A549 (cell line): ENCODE measurements around the gene ACBD3. TPM values are rescaled to one million over a fixed set of nuclear protein-coding genes. Genes with fewer than 3 reads are reported as not detected.
A peak's percentile ranks its signal among the peaks of the same experiment; 100 is the strongest.

Experiments
- ATAC-seq, 2 experiments: fragments of 200-7000 bp in 1 of 2; fragments of >200 bp in 1 of 2; cut with Nextera tagmentation in 1 of 2; cut with Tn5 transposase in 1 of 2; 3 replicates each; pipeline versions ENCODE4 v1.8.0 to v1.9.1; 2018 to 2020; ENCODE audit warnings: mild to moderate bottlenecking in 1 of 2, moderate library complexity in 1 of 2
- CTCF ChIA-PET: fragments of 300-600 bp; sonication (Branson Sonifier 250); formaldehyde crosslinking; extraction: SDS; loops from one replicate; lab custom pipeline; 2021; ENCODE audit warnings: antibody characterized with exemption, inconsistent platforms; lab: Yijun Ruan, JAX
- POLR2A ChIA-PET: fragments of 350-600 bp; formaldehyde crosslinking; extraction: SDS; loops from one replicate; lab custom pipeline; 2021; ENCODE audit warnings: antibody characterized with exemption, inconsistent platforms; lab: Yijun Ruan, JAX
- DNase-seq, 2 experiments: peaks; one replicate each; pipeline versions ENCODE4 v3.0.0 to v3.0.0-alpha.2; 2011 to 2016; ENCODE audit warnings: low read depth in 1 of 2, low spot score in 1 of 2
- FAIRE-seq: peaks from 2 replicates; lab custom pipeline; 2011; peaks lifted over from hg19 to GRCh38; lab: Jason Lieb, UNC
- H3K27ac ChIP-seq, 2 experiments: fragments of >200 bp; sonication (Bioruptor Twin); formaldehyde crosslinking; 3 replicates each; pipeline ENCODE4 v1.5.1; 2016 to 2017
- H3K4me1 ChIP-seq: fragments of >200 bp; sonication (Bioruptor Twin); formaldehyde crosslinking; 3 replicates; pipeline ENCODE4 v1.6.1; 2016
- H3K4me2 ChIP-seq: fragments of >200 bp; sonication (Bioruptor Twin); formaldehyde crosslinking; 3 replicates; pipeline ENCODE4 v1.6.1; 2016
- H3K4me3 ChIP-seq: fragments of >200 bp; sonication (Bioruptor Twin); formaldehyde crosslinking; 3 replicates; pipeline ENCODE4 v1.5.1; 2016
- H3K9me3 ChIP-seq: fragments of >200 bp; sonication (Bioruptor Twin); formaldehyde crosslinking; 3 replicates; pipeline ENCODE4 v1.6.1; 2016
- CBX8 ChIP-seq: fragments of 200-600 bp; sonication (generic); IDR thresholded peaks from 2 replicates; pipeline ENCODE4 v1.6.1; 2016
- CHD4 ChIP-seq: fragments of 200-600 bp; sonication (generic); IDR thresholded peaks from 2 replicates; pipeline ENCODE4 v1.6.1; 2016; ENCODE audit warnings: antibody characterized with exemption, mild to moderate bottlenecking, borderline replicate concordance
- E2F6 ChIP-seq: IDR thresholded peaks from 2 replicates; pipeline ENCODE4 v1.6.1; 2012; ENCODE audit warnings: low read depth, borderline replicate concordance
- EHF ChIP-seq: fragments of 250-450 bp; sonication (Bioruptor Pico); IDR thresholded peaks from 2 replicates; pipeline ENCODE4 v1.5.0; 2020; ENCODE audit warnings: mild to moderate bottlenecking
- FOXS1 ChIP-seq: fragments of 250-450 bp; sonication (Bioruptor Pico); IDR thresholded peaks from 2 replicates; pipeline ENCODE4 v1.5.0; 2020; ENCODE audit warnings: mild to moderate bottlenecking, moderate library complexity
- HMGXB4 ChIP-seq: fragments of 250-450 bp; sonication (Bioruptor Pico); IDR thresholded peaks from 2 replicates; pipeline ENCODE4 v1.5.0; 2021; ENCODE audit warnings: mild to moderate bottlenecking, moderate library complexity, borderline replicate concordance
- HOXA7 ChIP-seq: fragments of 250-450 bp; sonication (Bioruptor Pico); IDR thresholded peaks from 2 replicates; pipeline ENCODE4 v1.5.0; 2020; ENCODE audit warnings: mild to moderate bottlenecking, moderate library complexity
- JUN ChIP-seq, 2 experiments: fragments of >200 bp; sonication (Bioruptor Twin); formaldehyde crosslinking; IDR thresholded peaks; 2 replicates in 1 of 2; 3 replicates in 1 of 2; pipeline ENCODE4 v1.6.1; 2016 to 2017
- KDM5A ChIP-seq: fragments of 200-600 bp; sonication (generic); IDR thresholded peaks from 2 replicates; pipeline ENCODE4 v1.6.1; 2016; ENCODE audit warnings: antibody characterized with exemption, mild to moderate bottlenecking
- MAX ChIP-seq: IDR thresholded peaks from 2 replicates; pipeline ENCODE4 v1.6.1; 2012
- MAZ ChIP-seq: fragments of 150-350 bp; IDR thresholded peaks from 2 replicates; pipeline ENCODE4 v1.6.1; 2014; ENCODE audit warnings: antibody characterized with exemption, low read depth, low read length, borderline replicate concordance
- MYC ChIP-seq: IDR thresholded peaks from 2 replicates; pipeline ENCODE4 v1.6.1; 2012; ENCODE audit warnings: mild to moderate bottlenecking, inconsistent platforms, low read length, improper control_type of control experiment, borderline replicate concordance
- PHF8 ChIP-seq: fragments of 200-600 bp; sonication (generic); IDR thresholded peaks from 2 replicates; pipeline ENCODE4 v1.6.1; 2016; ENCODE audit warnings: low read depth, mild to moderate bottlenecking, antibody characterized with exemption, moderate library complexity, borderline replicate concordance
- REST ChIP-seq: fragments of 200-600 bp; sonication (generic); IDR thresholded peaks from 2 replicates; pipeline ENCODE4 v1.6.1; 2016; ENCODE audit warnings: antibody characterized with exemption, mild to moderate bottlenecking, moderate library complexity
- ZC3H11A ChIP-seq: fragments of 450-650 bp; IDR thresholded peaks from 2 replicates; pipeline ENCODE4 v1.6.1; 2014; ENCODE audit warnings: antibody characterized with exemption, mild to moderate bottlenecking
- WGBS: methylation state at CpG from one replicate; pipeline ENCODE4 v1.1.6; 2017; ENCODE audit errors: missing lambda C conversion rate; 5-methylcytosine and 5-hydroxymethylcytosine counted together
- polyA plus RNA-seq, 4 experiments: library from polyadenylated mRNA; depleted of rRNA in 3 of 4; stranded (reverse); fragments of >200 nt; fragmentation: RNase III in 1 of 4; extraction: RNeasy Plus Mini Kit Qiagen cat#74134 plus additional on column Dnase treatment in 1 of 4; gene quantifications; 2 replicates in 3 of 4; 3 replicates in 1 of 4; pipeline ENCODE4 v1.2.3, GENCODE V29; 2011 to 2017

Gene ACBD3
- polyA plus RNA-seq, 2 of the 4 experiments (the other 2 are of a cell fraction): 29.8 to 52.9 TPM

GRCh38 chr1:226199971-226200370, 13.4 kb upstream of the ACBD3 start:
- CTCF ChIA-PET: interaction anchor here (1.0 to 12.1 kb wide), 6 partner anchors 12 to 135 kb away, joined by 3 to 219 read pairs (median 4); no protein-coding TSS in a partner anchor
- ATAC-seq: no peak
- 27% methylated on average over 2 of the region's 2 CpGs for WGBS
- Histone ChIP-seq H3K4me2 (no peak overlapping the region), H3K27ac (no peak overlapping the region), H3K4me1 (no peaks in the 10 kb centered on the region), H3K9me3 (no peaks in the 10 kb centered on the region), H3K4me3 (no peak overlapping the region)
- no peak for DNase-seq
- FAIRE-seq: no peak
- POLR2A ChIA-PET: no interaction called here
- TF ChIP-seq E2F6 (no peak), EHF (CRISPR knock-in tag) (no peak), PHF8 (no peak), REST (no peak), CHD4 (no peak), HMGXB4 (CRISPR knock-in tag) (no peak), ZC3H11A (no peak), HOXA7 (CRISPR knock-in tag) (no peak), KDM5A (no peak), MYC (no peak)

GRCh38 chr1:226195144-226195543, 8.6 kb upstream of the ACBD3 start:
- Histone ChIP-seq H3K27ac (no peak overlapping the region), H3K4me2 (no peak overlapping the region), H3K9me3 (no peaks in the 10 kb centered on the region), H3K4me3 (no peak overlapping the region), H3K4me1 (no peaks in the 10 kb centered on the region)
- FAIRE-seq (no peak), DNase-seq (no peak), ATAC-seq (no peak; a peak in 1 of 6 replicates)
- POLR2A ChIA-PET: interaction anchor here (1.0 kb wide), 1 partner anchor 133 kb away, joined by 3 read pairs; the partner anchor contains the start of gene H3-3A
- CTCF ChIA-PET: interaction anchor here (0.9 to 12.1 kb wide), 5 partner anchors 11 to 213 kb away, joined by 3 to 219 read pairs (median 4); no protein-coding TSS in a partner anchor
- TF ChIP-seq JUN (IDR thresholded peaks at IDR 0.05) (no peak), FOXS1 (CRISPR knock-in tag) (no peak), MAX (no peak)
- WGBS: 70% methylated on average over 1 of the region's 1 CpG

GRCh38 chr1:226187380-226187779, 839 bp upstream of the ACBD3 start:
- CTCF ChIA-PET: interaction anchor here (1.0 to 1.2 kb wide), 2 partner anchors 10 to 62 kb away, joined by 4 read pairs; no protein-coding TSS in a partner anchor
- no peak for DNase-seq
- 66% methylated on average over 7 of the region's 7 CpGs for WGBS
- no peak for ATAC-seq
- peak overlapping the region; percentile 85 to 97 for H3K27ac ChIP-seq
- no peak for FAIRE-seq
- H3K9me3 ChIP-seq: no peaks in the 10 kb centered on the region
- no peak for TF ChIP-seq HOXA7 (CRISPR knock-in tag)
- TF ChIP-seq MAZ: no peak
- no peak for TF ChIP-seq CBX8
- POLR2A ChIA-PET: no interaction called here
- H3K4me3 ChIP-seq: peak overlapping the region; percentile 73
- peak overlapping the region; percentile 96 for H3K4me2 ChIP-seq
- peaks cover 22% of the 10 kb centered on the region for H3K4me1 ChIP-seq
